Breast epithelium (tissue), 4 donors: ENCODE data around the gene TOM1L1. TPM values are rescaled to one million over a fixed set of nuclear protein-coding genes. Genes with fewer than 3 reads are reported as not detected.
"Not testable (repeated sequence)": the region's sequence is repeated elsewhere in the genome, so short reads cannot be mapped to it uniquely, and the experiment has no call there.

Experiments used
- DNase-seq, 2 donors: peaks; one replicate each; pipeline ENCODE4 v3.0.0-alpha.2; 2019; ENCODE audit warnings: low spot score in 2 of 2
- H3K27ac ChIP-seq, 2 donors: fragments of 200-600 bp; sonication (generic) in 1 of 2; one replicate each; pipeline ENCODE4 v1.5.1; 2016 to 2019; ENCODE audit warnings: mild to moderate bottlenecking in 1 of 2
- H3K27me3 ChIP-seq, 2 donors: fragments of 200-600 bp; sonication (generic) in 1 of 2; one replicate each; pipeline versions ENCODE4 v1.5.1 to v1.6.0; 2017 to 2019; ENCODE audit warnings: control low read depth in 1 of 2, mild to moderate bottlenecking in 1 of 2
- H3K36me3 ChIP-seq: fragments of 200-600 bp; one replicate; pipeline ENCODE4 v1.5.1; 2019
- H3K4me1 ChIP-seq, 2 donors: fragments of 200-600 bp; sonication (generic); one replicate each; pipeline ENCODE4 v1.5.1; 2016 to 2019; ENCODE audit warnings: control low read depth in 1 of 2
- H3K4me3 ChIP-seq, 3 donors: fragments of 200-600 bp; sonication (generic); 1 replicate in 2 of 3; 2 replicates in 1 of 3; pipeline ENCODE4 v1.5.1; 2016 to 2019; ENCODE audit warnings: mild to moderate bottlenecking in 3 of 3, moderate library complexity in 2 of 3
- H3K9me3 ChIP-seq, 2 donors: fragments of 200-600 bp; sonication (generic) in 1 of 2; one replicate each; pipeline ENCODE4 v1.5.1; 2016 to 2019; ENCODE audit warnings: control low read depth in 1 of 2
- POLR2A ChIP-seq: fragments of 450-650 bp; IDR thresholded peaks from one replicate; pipeline ENCODE4 v1.6.1; 2016; ENCODE audit warnings: antibody characterized with exemption, mild to moderate bottlenecking, moderate library complexity
- POLR2AphosphoS5 ChIP-seq, 3 donors: sonication (generic); formaldehyde crosslinking; IDR thresholded peaks; one replicate each; pipeline ENCODE4 v1.6.1; 2017; ENCODE audit warnings: antibody characterized with exemption in 3 of 3
- intact Hi-C: fragments of 100-400 bp; cut with DNase I; formaldehyde crosslinking; loops from one replicate; pipeline ENCODE4 v1.15.1; 2023; ENCODE audit warnings: low total_unique reads
- total RNA-seq, 3 donors: library from RNA; depleted of rRNA; stranded (reverse); fragments of >200 nt; gene quantifications; one replicate each; pipeline ENCODE4 v1.1.0, GENCODE V29; 2016
- TF ChIP-seq, protein P1 (sequence below), 3 donors: fragments of 450-650 bp; IDR thresholded peaks; one replicate each; pipeline ENCODE4 v1.5.1; 2016 to 2017; ENCODE audit warnings: antibody characterized with exemption in 3 of 3, mild to moderate bottlenecking in 3 of 3, moderate library complexity in 3 of 3

The TOM1L1 gene
- total RNA-seq, 3 donors from 2014 or later, result 18.4 to 72.2 (median 47.2) TPM

DNA sequence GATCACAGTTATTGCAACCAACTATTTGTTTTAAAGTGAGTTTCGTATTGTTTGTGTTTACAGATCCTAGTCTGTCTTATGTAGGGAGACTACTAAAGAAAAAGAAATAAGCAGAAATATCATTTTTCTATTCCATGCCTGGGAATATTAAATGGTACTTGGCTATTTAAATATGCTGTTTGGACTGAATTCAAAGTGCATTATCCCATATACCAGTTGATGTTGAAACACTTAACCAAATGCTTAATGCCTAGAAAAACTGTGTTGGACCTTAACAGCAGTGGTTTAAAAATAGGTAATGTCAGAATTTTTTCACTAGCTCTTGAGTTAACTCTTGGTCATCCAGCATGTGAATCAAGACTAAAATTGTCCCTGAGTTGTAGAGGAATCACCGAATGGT lies 37.5 kb upstream of the TOM1L1 start:
- no peaks in the 10 kb centered on the region for H3K36me3 ChIP-seq
- no peak for TF ChIP-seq POLR2AphosphoS5 (IDR thresholded peaks at IDR 0.05)
- no peak for TF ChIP-seq POLR2A
- TF ChIP-seq, protein P1, sequence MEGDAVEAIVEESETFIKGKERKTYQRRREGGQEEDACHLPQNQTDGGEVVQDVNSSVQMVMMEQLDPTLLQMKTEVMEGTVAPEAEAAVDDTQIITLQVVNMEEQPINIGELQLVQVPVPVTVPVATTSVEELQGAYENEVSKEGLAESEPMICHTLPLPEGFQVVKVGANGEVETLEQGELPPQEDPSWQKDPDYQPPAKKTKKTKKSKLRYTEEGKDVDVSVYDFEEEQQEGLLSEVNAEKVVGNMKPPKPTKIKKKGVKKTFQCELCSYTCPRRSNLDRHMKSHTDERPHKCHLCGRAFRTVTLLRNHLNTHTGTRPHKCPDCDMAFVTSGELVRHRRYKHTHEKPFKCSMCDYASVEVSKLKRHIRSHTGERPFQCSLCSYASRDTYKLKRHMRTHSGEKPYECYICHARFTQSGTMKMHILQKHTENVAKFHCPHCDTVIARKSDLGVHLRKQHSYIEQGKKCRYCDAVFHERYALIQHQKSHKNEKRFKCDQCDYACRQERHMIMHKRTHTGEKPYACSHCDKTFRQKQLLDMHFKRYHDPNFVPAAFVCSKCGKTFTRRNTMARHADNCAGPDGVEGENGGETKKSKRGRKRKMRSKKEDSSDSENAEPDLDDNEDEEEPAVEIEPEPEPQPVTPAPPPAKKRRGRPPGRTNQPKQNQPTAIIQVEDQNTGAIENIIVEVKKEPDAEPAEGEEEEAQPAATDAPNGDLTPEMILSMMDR (IDR thresholded peaks at IDR 0.05), result no peak
- H3K4me3 ChIP-seq, result no peak overlapping the region
- DNase-seq, result no peak
- no peak overlapping the region for H3K27ac ChIP-seq
- no peaks in the 10 kb centered on the region for H3K4me1 ChIP-seq
- H3K27me3 ChIP-seq, result no peaks in the 10 kb centered on the region
- H3K9me3 ChIP-seq, result no peaks in the 10 kb centered on the region
- intact Hi-C loops, result loop anchor here (10.0 kb wide), 1 partner anchor 1332 kb away; no protein-coding TSS in a partner anchor

DNA sequence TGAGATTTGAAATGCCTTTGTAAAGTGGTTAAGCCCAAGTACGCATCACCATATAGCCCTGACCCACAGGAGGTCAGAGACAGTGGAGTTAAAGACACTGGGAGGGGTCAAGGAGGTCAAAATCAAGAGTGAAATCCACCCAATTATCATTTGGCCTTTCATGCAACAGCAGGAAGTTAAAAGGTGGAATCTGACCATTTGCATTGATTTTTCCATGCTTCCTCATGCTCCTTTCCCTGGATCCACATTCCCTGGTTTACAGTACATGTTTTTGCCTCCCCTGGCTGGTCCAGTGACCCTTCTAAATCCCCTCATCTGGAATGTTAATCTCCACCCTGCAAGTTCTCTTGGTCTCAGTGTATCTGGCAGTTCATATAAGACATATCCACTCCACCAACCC lies 36.6 kb upstream of the TOM1L1 start:
- Histone ChIP-seq H3K9me3 (no peaks in the 10 kb centered on the region), H3K27ac (no peak overlapping the region), H3K4me3 (no peak overlapping the region), H3K27me3 (no peaks in the 10 kb centered on the region), H3K36me3 (no peaks in the 10 kb centered on the region), H3K4me1 (no peaks in the 10 kb centered on the region)
- intact Hi-C loops, result loop anchor here (10.0 kb wide), 1 partner anchor 1331 kb away; no protein-coding TSS in a partner anchor
- no peak for DNase-seq
- TF ChIP-seq, protein P1 (IDR thresholded peaks at IDR 0.05), result no peak
- TF ChIP-seq POLR2A, result no peak
- no peak for TF ChIP-seq POLR2AphosphoS5 (IDR thresholded peaks at IDR 0.05)

DNA sequence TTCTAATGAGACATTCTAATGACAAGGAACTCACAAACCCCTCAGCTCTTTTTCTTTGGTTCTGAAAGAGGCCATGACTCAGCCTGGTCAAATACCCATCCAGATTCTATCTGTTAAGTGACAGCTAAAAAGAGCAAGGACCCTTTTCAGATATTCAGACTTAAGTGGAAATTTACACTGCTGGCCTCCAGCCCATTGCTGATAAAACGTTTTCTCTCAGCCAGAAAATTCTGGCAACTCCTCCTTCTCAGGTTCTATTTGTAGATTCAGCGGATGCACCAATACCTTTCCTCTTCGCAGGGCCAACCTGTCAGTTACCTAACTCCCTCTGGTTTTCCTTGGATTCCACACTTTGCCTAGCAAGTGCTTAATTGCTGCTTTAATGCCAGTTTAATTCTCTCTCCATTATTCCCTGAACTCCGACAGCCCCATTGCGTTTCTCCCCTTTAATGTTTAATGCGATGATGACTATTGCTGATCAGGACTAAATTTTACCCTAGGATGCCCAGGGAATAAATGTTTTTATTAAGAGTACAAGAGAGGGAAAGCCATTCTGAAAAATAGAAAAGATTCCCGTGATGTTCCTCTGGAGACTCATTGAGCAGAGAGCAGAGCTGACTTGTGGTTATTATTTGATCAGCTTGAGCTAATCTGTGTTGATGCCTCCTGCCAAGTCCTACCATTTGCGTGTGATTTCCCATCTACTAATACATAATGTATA lies 35.9 kb upstream of the TOM1L1 start:
- TF ChIP-seq POLR2A (no peak), POLR2AphosphoS5 (IDR thresholded peaks at IDR 0.05) (no peak)
- TF ChIP-seq, protein P1 (IDR thresholded peaks at IDR 0.05), result no peak
- Histone ChIP-seq H3K4me1 (no peaks in the 10 kb centered on the region), H3K9me3 (no peaks in the 10 kb centered on the region), H3K4me3 (no peak overlapping the region), H3K27me3 (no peaks in the 10 kb centered on the region), H3K27ac (no peak overlapping the region), H3K36me3 (no peaks in the 10 kb centered on the region)
- DNase-seq, result no peak
- intact Hi-C loops, result loop anchor here (10.0 kb wide), 1 partner anchor 1330 kb away; no protein-coding TSS in a partner anchor

DNA sequence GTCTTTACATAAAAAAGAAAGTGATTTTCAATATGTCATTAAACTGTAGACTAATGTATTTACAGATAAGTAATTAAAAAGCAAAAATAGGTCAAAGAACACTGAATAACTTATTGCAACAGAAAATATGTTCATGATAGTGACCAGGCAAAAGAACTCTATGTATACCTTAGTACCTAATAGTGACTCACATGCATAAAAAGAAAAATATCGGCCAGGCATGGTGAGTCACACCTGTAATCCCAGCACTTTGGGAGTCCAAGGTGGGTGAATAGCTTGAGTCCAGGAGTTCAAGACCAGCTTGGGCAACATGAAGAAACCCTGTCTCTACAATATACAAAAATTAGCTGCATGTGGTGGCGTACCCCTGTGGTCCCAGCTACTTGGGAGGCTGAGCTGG lies 33.0 kb upstream of the TOM1L1 start:
- DNase-seq, result no peak
- intact Hi-C loops, result loop anchor here (10.0 kb wide), 1 partner anchor 1327 kb away; no protein-coding TSS in a partner anchor

DNA sequence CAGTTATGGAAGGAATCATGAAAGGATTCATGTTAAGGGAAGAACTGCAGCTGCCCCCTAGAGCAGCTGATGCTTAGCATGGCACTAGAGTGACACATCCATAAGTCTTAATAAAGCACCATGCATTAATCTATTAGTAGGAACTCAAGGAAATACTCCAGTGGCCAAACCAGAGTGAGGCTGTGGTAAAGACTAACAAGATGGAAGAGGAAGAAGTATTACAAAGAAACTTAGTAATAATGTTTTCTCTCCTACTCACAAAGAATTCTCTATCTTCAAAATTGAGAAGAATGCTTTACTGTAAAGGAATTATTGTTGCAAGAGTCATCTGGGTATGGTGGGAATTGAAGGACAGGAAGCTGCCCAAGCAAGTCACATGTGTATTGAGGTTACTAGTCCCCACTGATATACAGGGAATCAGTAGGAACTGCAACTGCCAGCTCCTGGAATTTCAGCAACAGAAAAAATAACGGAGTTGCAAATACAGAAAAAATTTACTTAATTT lies 29.9 kb upstream of the TOM1L1 start:
- Histone ChIP-seq H3K27ac (no peak overlapping the region), H3K4me3 (no peak overlapping the region), H3K36me3 (no peaks in the 10 kb centered on the region), H3K27me3 (no peaks in the 10 kb centered on the region), H3K4me1 (no peaks in the 10 kb centered on the region), H3K9me3 (no peaks in the 10 kb centered on the region)
- intact Hi-C loops, result no loop called here
- DNase-seq, result no peak
- TF ChIP-seq POLR2AphosphoS5 (IDR thresholded peaks at IDR 0.05), result no peak
- TF ChIP-seq, protein P1 (IDR thresholded peaks at IDR 0.05), result no peak
- no peak for TF ChIP-seq POLR2A

More for the DNA sequence above, 33.0 kb upstream of the TOM1L1 start:
- TF ChIP-seq POLR2AphosphoS5 (IDR thresholded peaks at IDR 0.05) (no peak), POLR2A (no peak)
- TF ChIP-seq, protein P1 (IDR thresholded peaks at IDR 0.05), result no peak
- H3K36me3 ChIP-seq, result no peaks in the 10 kb centered on the region
- no peak overlapping the region for H3K27ac ChIP-seq
- H3K27me3 ChIP-seq, result no peaks in the 10 kb centered on the region
- no peak overlapping the region for H3K4me3 ChIP-seq
- H3K4me1 ChIP-seq, result no peaks in the 10 kb centered on the region
- H3K9me3 ChIP-seq, result no peaks in the 10 kb centered on the region

DNA sequence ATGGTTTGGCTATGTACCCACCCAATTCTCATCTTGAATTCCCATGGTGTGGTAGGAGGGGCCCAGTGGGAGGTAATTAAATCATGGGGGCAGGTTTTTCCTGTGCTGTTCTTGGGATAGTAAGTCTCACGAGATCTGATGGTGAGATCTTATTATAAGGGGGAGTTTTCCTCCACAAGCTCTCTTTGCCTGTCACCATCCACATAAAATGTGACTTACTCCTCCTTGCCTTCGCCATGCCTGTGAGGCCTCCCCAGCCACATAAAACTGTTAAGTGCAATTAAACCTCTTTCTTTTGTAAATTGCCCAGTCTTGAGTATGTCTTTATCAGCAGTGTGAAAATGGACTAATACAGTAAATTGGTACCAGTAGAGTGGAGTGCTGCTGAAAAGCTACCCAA lies 24.7 kb upstream of the TOM1L1 start:
- DNase-seq, intact Hi-C loops, H3K27me3 ChIP-seq, H3K4me3 ChIP-seq, H3K27ac ChIP-seq, H3K9me3 ChIP-seq, H3K4me1 ChIP-seq, H3K36me3 ChIP-seq: not testable (repeated sequence)
